ENCODE measurements around the gene SH3BP5L.
A peak's percentile ranks its signal among the peaks of the same experiment; 100 is the strongest.

The SH3BP5L gene

GRCh38 chr1:248812736-248813425 is 12.8 kb downstream of the SH3BP5L start:
- no peak for DNase-seq (ENCODE audit: low spot score)

GRCh38 chr1:248811514-248812490 is 13.9 kb downstream of the SH3BP5L start:
- TF ChIP-seq CTCF (IDR thresholded peaks at IDR 0.05; ENCODE audit: extremely low read depth, missing control alignments): no peak
- peak; percentile 23 for DNase-seq (ENCODE audit: low spot score)

More at GRCh38 chr1:248812736-248813425, 12.8 kb downstream of the SH3BP5L start:
- no peak for TF ChIP-seq CTCF (IDR thresholded peaks at IDR 0.05; ENCODE audit: extremely low read depth, missing control alignments)

GRCh38 chr1:248810727-248811513 is 14.8 kb downstream of the SH3BP5L start:
- peak; percentile 18 for DNase-seq (ENCODE audit: low spot score)
- no peak for TF ChIP-seq CTCF (IDR thresholded peaks at IDR 0.05; ENCODE audit: extremely low read depth, missing control alignments)

- TF ChIP-seq CTCF (IDR thresholded peaks at IDR 0.05; ENCODE audit: extremely low read depth, missing control alignments): no peak
- no peak for DNase-seq (ENCODE audit: low spot score)
Measured at GRCh38 chr1:248810000-248810726, 15.6 kb downstream of the SH3BP5L start.

GRCh38 chr1:248808876-248809275 is 16.8 kb downstream of the SH3BP5L start:
- no peak for TF ChIP-seq CTCF (IDR thresholded peaks at IDR 0.05; ENCODE audit: extremely low read depth, missing control alignments)
- DNase-seq (ENCODE audit: low spot score): no peak

GRCh38 chr1:248807067-248807737 is 18.5 kb downstream of the SH3BP5L start:
- peak; percentile 79 for DNase-seq (ENCODE audit: low spot score)
- peak; percentile 89 for TF ChIP-seq CTCF (IDR thresholded peaks at IDR 0.05; ENCODE audit: extremely low read depth, missing control alignments)
